ENCODE results near the gene SFMBT2. TPM values are rescaled to one million over a fixed set of nuclear protein-coding genes. Genes with fewer than 3 reads are reported as not detected.

Gene SFMBT2
- total RNA-seq, result 0.17 and 0.47 TPM in 2 replicates

DNA sequence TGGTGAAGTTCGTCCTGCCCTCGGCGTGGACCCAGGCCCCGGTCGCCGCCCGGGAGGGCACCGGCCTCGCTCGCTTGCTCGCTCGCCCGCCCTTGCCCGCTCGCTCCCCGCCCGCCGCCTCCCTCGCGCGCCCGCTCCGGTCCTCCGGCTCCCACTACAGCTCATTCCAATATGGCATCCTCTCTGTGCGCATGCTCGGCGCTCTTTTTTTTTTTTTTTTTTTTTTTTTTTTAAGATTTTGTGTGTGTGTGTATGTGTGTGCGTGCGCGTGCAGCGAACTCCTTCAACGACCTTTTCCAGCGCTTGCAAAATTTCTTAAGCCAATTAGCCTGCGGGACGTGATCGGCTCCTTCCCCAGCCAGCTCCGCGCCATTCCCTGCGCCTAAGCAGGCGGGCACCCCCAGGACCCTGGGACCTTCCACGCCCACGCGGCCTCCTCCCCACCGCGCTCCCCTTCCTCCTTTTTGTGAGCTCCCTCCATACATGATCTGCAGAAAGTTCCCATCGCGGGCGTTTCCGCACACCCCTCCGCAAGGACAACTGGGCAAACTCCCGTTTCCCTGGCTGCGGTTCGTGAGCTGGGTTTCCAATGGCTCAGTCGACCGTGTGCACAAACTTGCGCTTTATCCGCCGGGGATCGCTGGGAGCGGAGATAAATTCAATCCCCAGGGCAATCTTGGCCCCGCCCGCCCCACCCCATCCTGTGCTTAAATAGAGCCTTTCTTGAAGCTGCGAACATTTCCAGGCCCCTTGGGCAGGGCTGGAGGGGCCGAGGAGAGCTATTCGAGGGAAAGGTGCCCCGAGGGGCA is at the start of gene SFMBT2:
SFMBT2 (minus strand) TSS at position 173 of the 809 bp plus-strand sequence. CDS start 29,136 bp downstream, outside the sequence.

